ENCODE results near the gene C10orf120. TPM values are rescaled to one million over a fixed set of nuclear protein-coding genes. Genes with fewer than 3 reads are reported as not detected.

The C10orf120 gene
- total and polyA plus RNA-seq, 9 of the 15 experiments (the other 6 are each of a cell fraction or from before 2014, with no cell fraction given), result not detected

DNA sequence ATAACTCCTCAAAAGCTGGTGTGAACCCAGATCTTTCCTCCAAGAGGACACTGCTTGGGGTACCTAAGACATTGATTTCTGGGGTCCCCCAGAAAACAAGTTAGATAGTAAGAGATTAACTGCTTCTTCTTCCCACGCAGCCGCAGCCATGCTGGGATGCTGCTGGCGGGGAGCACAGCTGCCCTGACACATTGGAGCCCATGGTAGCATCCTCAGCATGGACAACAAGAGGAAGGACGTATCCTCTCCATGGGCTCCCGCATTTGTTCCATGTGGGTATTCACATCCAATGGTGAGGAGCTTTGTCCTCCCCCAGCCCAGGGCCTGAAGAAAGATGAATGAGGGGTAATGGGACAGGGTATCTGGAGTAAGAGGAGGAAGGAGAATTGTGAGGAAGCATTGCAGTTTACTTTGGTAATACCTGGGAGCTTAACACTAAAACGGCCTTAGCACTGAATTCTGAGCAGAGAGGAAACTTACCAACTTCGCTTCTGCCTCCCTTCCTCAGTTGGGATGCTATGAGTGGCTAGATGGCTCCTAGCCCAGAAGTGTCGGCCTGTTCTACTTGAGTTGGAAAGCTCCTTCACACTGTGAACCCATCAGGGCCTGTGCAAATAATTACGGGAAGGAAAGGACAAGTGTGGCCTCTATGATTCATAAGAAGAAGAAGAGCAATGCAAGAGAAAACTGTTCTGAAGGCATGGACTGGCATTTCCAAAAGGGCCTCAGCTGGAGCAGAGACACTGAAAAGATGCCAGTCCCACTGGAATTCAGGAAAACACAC, 43.9 kb downstream of the C10orf120 start:
- CTCF ChIA-PET (ENCODE audit: low intra/inter-chr PET ratio), result no interaction called here
- no peaks in the 10 kb centered on the region for H4K20me1 ChIP-seq (replicated peaks; ENCODE audit: control insufficient read depth, insufficient read depth, low read length)
- in situ Hi-C loops (cut with MboI), result no loop called here

More for the DNA sequence above, 43.9 kb downstream of the C10orf120 start:
- intact Hi-C loops (cut with micrococcal nuclease), result no loop called here
- Histone ChIP-seq H2AFZ (ENCODE audit: low read depth, low read length) (no peak overlapping the region), H3K27me3 (ENCODE audit: control insufficient read depth in 2 of 2, insufficient read depth in 2 of 2, low read length in 2 of 2) (no peaks in the 10 kb centered on the region; a peak in 2 of 5 replicates), H3K4me1 (replicated peaks in 1 of 2; ENCODE audit: control insufficient read depth in 2 of 2, insufficient read depth in 2 of 2, low read length in 2 of 2) (no peaks in the 10 kb centered on the region), H3K36me3 (ENCODE audit: control insufficient read depth, insufficient read depth, low read length) (no peaks in the 10 kb centered on the region), H3K9me1 (ENCODE audit: control insufficient read depth, insufficient read depth, low read length) (no peaks in the 10 kb centered on the region), H3K9ac (ENCODE audit: insufficient read depth in 1 of 2, low read depth in 2 of 2, low read length in 2 of 2) (no peak overlapping the region), H3K4me3 (no peak overlapping the region), H3K9me3 (replicated peaks; ENCODE audit: control insufficient read depth, insufficient read depth, low read depth, low read length) (no peaks in the 10 kb centered on the region), H3K27ac (ENCODE audit: extremely low read depth, low read depth, low read length) (no peak overlapping the region), H3K79me2 (ENCODE audit: control insufficient read depth, insufficient read depth, low read length) (no peaks in the 10 kb centered on the region), H3K4me2 (ENCODE audit: insufficient read depth, low read length) (no peak overlapping the region)
- BruUV-seq (replicated peaks), result no TSS peak
- 0% methylated on average over 4 of the region's 9 CpGs for WGBS (ENCODE audit: insufficient coverage, low coverage, missing lambda C conversion rate)
- ATAC-seq (no peak), FAIRE-seq (no peak), DNase-seq (ENCODE audit: extremely low read depth in 1 of 4, low spot score in 3 of 4) (no peak)
- TF ChIP-seq PTBP1 (IDR thresholded peaks at IDR 0.05; ENCODE audit: low read depth, low read length), result no peak
- TF ChIP-seq DDX20 (tag; IDR thresholded peaks at IDR 0.05; ENCODE audit: low read depth), result no peak
- TF ChIP-seq ZNF197 (CRISPR knock-in tag; IDR thresholded peaks at IDR 0.05; ENCODE audit: low read depth), result no peak
- TF ChIP-seq HMG20A (CRISPR knock-in tag; conservative IDR thresholded peaks at IDR 0.05), result no peak
- TF ChIP-seq, protein P1, sequence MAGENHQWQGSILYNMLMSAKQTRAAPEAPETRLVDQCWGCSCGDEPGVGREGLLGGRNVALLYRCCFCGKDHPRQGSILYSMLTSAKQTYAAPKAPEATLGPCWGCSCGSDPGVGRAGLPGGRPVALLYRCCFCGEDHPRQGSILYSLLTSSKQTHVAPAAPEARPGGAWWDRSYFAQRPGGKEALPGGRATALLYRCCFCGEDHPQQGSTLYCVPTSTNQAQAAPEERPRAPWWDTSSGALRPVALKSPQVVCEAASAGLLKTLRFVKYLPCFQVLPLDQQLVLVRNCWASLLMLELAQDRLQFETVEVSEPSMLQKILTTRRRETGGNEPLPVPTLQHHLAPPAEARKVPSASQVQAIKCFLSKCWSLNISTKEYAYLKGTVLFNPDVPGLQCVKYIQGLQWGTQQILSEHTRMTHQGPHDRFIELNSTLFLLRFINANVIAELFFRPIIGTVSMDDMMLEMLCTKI (IDR thresholded peaks at IDR 0.05; ENCODE audit: partially characterized antibody), result no peak
- TF ChIP-seq, protein P2, sequence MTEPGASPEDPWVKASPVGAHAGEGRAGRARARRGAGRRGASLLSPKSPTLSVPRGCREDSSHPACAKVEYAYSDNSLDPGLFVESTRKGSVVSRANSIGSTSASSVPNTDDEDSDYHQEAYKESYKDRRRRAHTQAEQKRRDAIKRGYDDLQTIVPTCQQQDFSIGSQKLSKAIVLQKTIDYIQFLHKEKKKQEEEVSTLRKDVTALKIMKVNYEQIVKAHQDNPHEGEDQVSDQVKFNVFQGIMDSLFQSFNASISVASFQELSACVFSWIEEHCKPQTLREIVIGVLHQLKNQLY (CRISPR knock-in tag; conservative IDR thresholded peaks at IDR 0.05), result no peak
- no peak for TF ChIP-seq ZNF224 (CRISPR knock-in tag; IDR thresholded peaks at IDR 0.05)
- no peak for TF ChIP-seq ZNF696 (CRISPR knock-in tag; conservative IDR thresholded peaks at IDR 0.05)
- no peak for TF ChIP-seq NEUROD1 (IDR thresholded peaks at IDR 0.05; ENCODE audit: borderline replicate concordance, low read depth, low read length, partially characterized antibody)
- TF ChIP-seq CC2D1A (IDR thresholded peaks at IDR 0.05), result no peak
- TF ChIP-seq ZNF57 (CRISPR knock-in tag; IDR thresholded peaks at IDR 0.05), result no peak
- TF ChIP-seq BCL6 (CRISPR knock-in tag; IDR thresholded peaks at IDR 0.05), result no peak
- POLR2A ChIA-PET, result interaction anchor here (0.6 kb wide), 1 partner anchor 1462 kb away, joined by 3 read pairs; no protein-coding TSS in a partner anchor
